D721Med (cell line): ENCODE measurements around the gene ADPGK.
"Not testable (repeated sequence)": the region's sequence is repeated elsewhere in the genome, so short reads cannot be mapped to it uniquely, and the experiment has no call there.

ENCODE experiments used
- DNase-seq: peaks from one replicate; pipeline ENCODE4 v3.0.0; 2011; ENCODE audit warnings: low spot score; ENCODE audit not compliant: insufficient read length
- FAIRE-seq: peaks from 2 replicates; lab custom pipeline; 2011; peaks lifted over from hg19 to GRCh38; lab: Jason Lieb, UNC
- CTCF ChIP-seq: IDR thresholded peaks from 2 replicates; pipeline ENCODE4 v1.5.1; 2012; ENCODE audit warnings: mild to moderate bottlenecking, control low read depth; ENCODE audit not compliant: insufficient read depth; ENCODE audit errors: missing control alignments

ADPGK gene

GRCh38 chr15:72733941-72734738, 49.4 kb downstream of the ADPGK start:
- TF ChIP-seq CTCF, result no peak
- FAIRE-seq, result no peak

GRCh38 chr15:72732516-72732915, 51.0 kb downstream of the ADPGK start:
- DNase-seq (no peak), FAIRE-seq (no peak)
- TF ChIP-seq CTCF, result no peak

More at GRCh38 chr15:72733941-72734738, 49.4 kb downstream of the ADPGK start:
- DNase-seq, result no peak

- no peak for TF ChIP-seq CTCF
- FAIRE-seq, result no peak
- DNase-seq, result no peak
Measured at GRCh38 chr15:72732086-72732485, 51.5 kb downstream of the ADPGK start.

GRCh38 chr15:72728821-72729220, 54.7 kb downstream of the ADPGK start:
- no peak for TF ChIP-seq CTCF
- FAIRE-seq (no peak), DNase-seq (no peak)

GRCh38 chr15:72728249-72728648, 55.3 kb downstream of the ADPGK start:
- not testable (repeated sequence) for DNase-seq, FAIRE-seq

GRCh38 chr15:72727154-72727553, 56.4 kb downstream of the ADPGK start:
- DNase-seq (no peak), FAIRE-seq (no peak)
- TF ChIP-seq CTCF, result no peak

- FAIRE-seq, DNase-seq: not testable (repeated sequence)
Measured at GRCh38 chr15:72725851-72726250, 57.7 kb downstream of the ADPGK start.

- TF ChIP-seq CTCF, result no peak
- FAIRE-seq (no peak), DNase-seq (no peak)
Measured at GRCh38 chr15:72725446-72725845, 58.1 kb downstream of the ADPGK start.
